HCT116 (cell line): ENCODE data around the gene MAPK7.

Experiments
- EGR1 ChIP-seq: IDR thresholded peaks from 2 replicates; pipeline ENCODE4 v1.6.1; 2012; ENCODE audit warnings: low read depth
- ELF1 ChIP-seq: IDR thresholded peaks from 2 replicates; pipeline ENCODE4 v1.6.1; 2012; ENCODE audit warnings: low read depth, borderline replicate concordance
- EZH2 ChIP-seq: fragments of 200-600 bp; sonication (generic); IDR thresholded peaks from 2 replicates; pipeline ENCODE4 v1.6.1; 2017; ENCODE audit warnings: antibody characterized with exemption, mixed run types
- EZH2phosphoT487 ChIP-seq: fragments of 200-600 bp; IDR thresholded peaks from 2 replicates; pipeline ENCODE4 v1.6.1; 2018; ENCODE audit warnings: antibody characterized with exemption, borderline replicate concordance
- POLR2A ChIP-seq: IDR thresholded peaks from 2 replicates; pipeline ENCODE4 v1.7.0; 2011; ENCODE audit warnings: borderline replicate concordance; ENCODE audit not compliant: insufficient read depth, insufficient read length; ENCODE audit errors: extremely low read depth
- POLR2AphosphoS5 ChIP-seq: IDR thresholded peaks from 2 replicates; pipeline ENCODE4 v1.6.1; 2011; ENCODE audit warnings: mild to moderate bottlenecking, low read depth, low read length, moderate library complexity
- SIN3A ChIP-seq: IDR thresholded peaks from 2 replicates; pipeline ENCODE4 v1.6.1; 2012; ENCODE audit warnings: low read depth
- SP1 ChIP-seq: IDR thresholded peaks from 2 replicates; pipeline ENCODE4 v1.6.1; 2012; ENCODE audit warnings: low read depth
- ZNF274 ChIP-seq: fragments of 200-500 bp; sonication (Bioruptor generic); IDR thresholded peaks from 2 replicates; pipeline ENCODE4 v1.6.1; 2014; ENCODE audit warnings: mild to moderate bottlenecking, low read depth, low read length, inconsistent platforms
- TF ChIP-seq, protein P1 (sequence below), 3 experiments: fragments of 200-600 bp in 1 of 3; sonication (generic) in 1 of 3; IDR thresholded peaks in 2 of 3; conservative IDR thresholded peaks in 1 of 3; 2 replicates each; pipeline ENCODE4 v1.5.1; 2012 to 2017; ENCODE audit warnings: low read depth in 2 of 3, low read length in 2 of 3, antibody characterized with exemption in 1 of 3, borderline replicate concordance in 1 of 3, control low read depth in 1 of 3, mild to moderate bottlenecking in 1 of 3, mixed read lengths in 1 of 3, mixed run types in 1 of 3, moderate library complexity in 1 of 3; ENCODE audit not compliant: insufficient read depth in 1 of 3
- TF ChIP-seq, protein P2 (sequence below): IDR thresholded peaks from 2 replicates; pipeline ENCODE4 v1.6.1; 2012
- TF ChIP-seq, protein P3 (sequence below): IDR thresholded peaks from 2 replicates; pipeline ENCODE4 v1.6.1; 2012; ENCODE audit warnings: low read depth

DNA sequence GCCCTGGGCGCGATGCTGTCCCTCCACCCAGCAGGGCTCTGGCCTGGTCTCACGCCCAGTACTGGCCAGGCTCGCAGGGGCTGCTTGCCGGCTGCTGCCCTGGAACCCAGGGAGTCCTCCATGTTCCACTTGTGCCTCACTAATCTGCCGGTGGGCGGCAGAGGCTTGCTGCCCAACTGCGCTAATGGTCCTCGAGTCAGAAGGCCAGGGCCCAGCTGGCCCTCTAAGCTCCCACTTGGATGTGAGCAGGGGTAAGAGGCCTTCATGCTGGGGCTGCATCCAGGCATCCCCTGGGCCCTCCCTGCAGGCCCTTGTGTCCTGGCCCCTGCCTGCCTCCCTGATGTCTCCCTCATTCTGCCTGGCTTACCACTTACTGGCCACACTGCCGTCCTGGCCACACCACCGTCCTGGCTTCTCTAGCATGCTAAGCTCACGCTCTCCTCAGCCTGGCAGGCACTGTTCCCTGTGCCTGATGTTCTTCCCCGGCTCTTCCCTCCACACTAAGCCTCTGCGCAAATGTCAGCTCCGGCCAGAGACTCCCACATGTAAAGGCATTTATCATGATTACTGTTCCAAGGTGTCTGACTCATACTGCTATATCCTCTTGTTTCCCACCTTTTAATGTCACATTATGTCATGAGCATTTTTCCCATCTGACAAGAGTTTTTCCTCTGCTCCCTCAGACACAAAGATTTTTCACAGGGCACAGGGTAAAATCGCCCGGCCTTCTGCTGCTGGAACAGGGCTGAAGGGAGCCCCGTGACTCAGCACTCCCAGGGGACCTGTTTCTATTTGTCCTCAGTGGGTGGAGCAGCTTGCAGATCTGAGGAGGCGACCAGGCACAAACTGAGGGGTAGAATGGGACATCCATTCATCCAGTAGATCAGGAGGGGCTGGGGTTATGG is 31.7 kb upstream of the MAPK7 start:
- no peak for TF ChIP-seq ZNF274
- TF ChIP-seq EGR1, result 0 out of 2 replicates have a peak, but pooled peaks have one; percentile 45
- no peak for TF ChIP-seq EZH2phosphoT487
- no peak for TF ChIP-seq ELF1
- TF ChIP-seq, protein P1, sequence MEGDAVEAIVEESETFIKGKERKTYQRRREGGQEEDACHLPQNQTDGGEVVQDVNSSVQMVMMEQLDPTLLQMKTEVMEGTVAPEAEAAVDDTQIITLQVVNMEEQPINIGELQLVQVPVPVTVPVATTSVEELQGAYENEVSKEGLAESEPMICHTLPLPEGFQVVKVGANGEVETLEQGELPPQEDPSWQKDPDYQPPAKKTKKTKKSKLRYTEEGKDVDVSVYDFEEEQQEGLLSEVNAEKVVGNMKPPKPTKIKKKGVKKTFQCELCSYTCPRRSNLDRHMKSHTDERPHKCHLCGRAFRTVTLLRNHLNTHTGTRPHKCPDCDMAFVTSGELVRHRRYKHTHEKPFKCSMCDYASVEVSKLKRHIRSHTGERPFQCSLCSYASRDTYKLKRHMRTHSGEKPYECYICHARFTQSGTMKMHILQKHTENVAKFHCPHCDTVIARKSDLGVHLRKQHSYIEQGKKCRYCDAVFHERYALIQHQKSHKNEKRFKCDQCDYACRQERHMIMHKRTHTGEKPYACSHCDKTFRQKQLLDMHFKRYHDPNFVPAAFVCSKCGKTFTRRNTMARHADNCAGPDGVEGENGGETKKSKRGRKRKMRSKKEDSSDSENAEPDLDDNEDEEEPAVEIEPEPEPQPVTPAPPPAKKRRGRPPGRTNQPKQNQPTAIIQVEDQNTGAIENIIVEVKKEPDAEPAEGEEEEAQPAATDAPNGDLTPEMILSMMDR (IDR thresholded peaks at IDR 0.05 in 2 of 3, conservative IDR thresholded peaks at IDR 0.05 in 1 of 3; ENCODE audit: borderline replicate concordance in 1 of 3, insufficient read depth in 1 of 3, low read depth in 2 of 3, low read length in 2 of 3), result no peak
- no peak for TF ChIP-seq EZH2
- TF ChIP-seq SIN3A, result peak; percentile 50; the same call in 1 of the 2 replicates
- TF ChIP-seq POLR2A, result no peak
- TF ChIP-seq, protein P2, sequence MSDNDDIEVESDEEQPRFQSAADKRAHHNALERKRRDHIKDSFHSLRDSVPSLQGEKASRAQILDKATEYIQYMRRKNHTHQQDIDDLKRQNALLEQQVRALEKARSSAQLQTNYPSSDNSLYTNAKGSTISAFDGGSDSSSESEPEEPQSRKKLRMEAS, result peak; percentile 50; the same call in 1 of the 2 replicates
- no peak for TF ChIP-seq POLR2AphosphoS5
- TF ChIP-seq, protein P3, sequence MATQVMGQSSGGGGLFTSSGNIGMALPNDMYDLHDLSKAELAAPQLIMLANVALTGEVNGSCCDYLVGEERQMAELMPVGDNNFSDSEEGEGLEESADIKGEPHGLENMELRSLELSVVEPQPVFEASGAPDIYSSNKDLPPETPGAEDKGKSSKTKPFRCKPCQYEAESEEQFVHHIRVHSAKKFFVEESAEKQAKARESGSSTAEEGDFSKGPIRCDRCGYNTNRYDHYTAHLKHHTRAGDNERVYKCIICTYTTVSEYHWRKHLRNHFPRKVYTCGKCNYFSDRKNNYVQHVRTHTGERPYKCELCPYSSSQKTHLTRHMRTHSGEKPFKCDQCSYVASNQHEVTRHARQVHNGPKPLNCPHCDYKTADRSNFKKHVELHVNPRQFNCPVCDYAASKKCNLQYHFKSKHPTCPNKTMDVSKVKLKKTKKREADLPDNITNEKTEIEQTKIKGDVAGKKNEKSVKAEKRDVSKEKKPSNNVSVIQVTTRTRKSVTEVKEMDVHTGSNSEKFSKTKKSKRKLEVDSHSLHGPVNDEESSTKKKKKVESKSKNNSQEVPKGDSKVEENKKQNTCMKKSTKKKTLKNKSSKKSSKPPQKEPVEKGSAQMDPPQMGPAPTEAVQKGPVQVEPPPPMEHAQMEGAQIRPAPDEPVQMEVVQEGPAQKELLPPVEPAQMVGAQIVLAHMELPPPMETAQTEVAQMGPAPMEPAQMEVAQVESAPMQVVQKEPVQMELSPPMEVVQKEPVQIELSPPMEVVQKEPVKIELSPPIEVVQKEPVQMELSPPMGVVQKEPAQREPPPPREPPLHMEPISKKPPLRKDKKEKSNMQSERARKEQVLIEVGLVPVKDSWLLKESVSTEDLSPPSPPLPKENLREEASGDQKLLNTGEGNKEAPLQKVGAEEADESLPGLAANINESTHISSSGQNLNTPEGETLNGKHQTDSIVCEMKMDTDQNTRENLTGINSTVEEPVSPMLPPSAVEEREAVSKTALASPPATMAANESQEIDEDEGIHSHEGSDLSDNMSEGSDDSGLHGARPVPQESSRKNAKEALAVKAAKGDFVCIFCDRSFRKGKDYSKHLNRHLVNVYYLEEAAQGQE, result no peak
- TF ChIP-seq SP1, result no peak; the same call in 1 of the 2 replicates
